GM21515 (cell line): ENCODE data around the gene YAP1.
"Not testable (repeated sequence)": the region's sequence is repeated elsewhere in the genome, so short reads cannot be mapped to it uniquely, and the experiment has no call there.

ENCODE experiments used
- ATAC-seq: cut with Tn5 transposase; IDR thresholded peaks from one replicate; pipeline ENCODE4 v1.9.1; 2021; ENCODE audit not compliant: unreplicated experiment

Gene YAP1

GRCh38 chr11:102237096-102237735 lies 127.0 kb downstream of the YAP1 start:
- ATAC-seq: no peak

GRCh38 chr11:102238391-102238821 lies 128.2 kb downstream of the YAP1 start:
- ATAC-seq: no peak

GRCh38 chr11:102239448-102239847 lies 129.2 kb downstream of the YAP1 start:
- no peak for ATAC-seq

- ATAC-seq: no peak
Observed at GRCh38 chr11:102239911-102240310, 129.7 kb downstream of the YAP1 start.

GRCh38 chr11:102240502-102240901 lies 130.3 kb downstream of the YAP1 start:
- no peak for ATAC-seq

- ATAC-seq: no peak
Observed at GRCh38 chr11:102241026-102241425, 130.8 kb downstream of the YAP1 start.

GRCh38 chr11:102243399-102243884 lies 133.2 kb downstream of the YAP1 start:
- ATAC-seq: no peak

- no peak for ATAC-seq
Observed at GRCh38 chr11:102244681-102245409, 134.6 kb downstream of the YAP1 start.

GRCh38 chr11:102251423-102251822 lies 141.2 kb downstream of the YAP1 start:
- no peak for ATAC-seq

- ATAC-seq: no peak
Observed at GRCh38 chr11:102252339-102252891, 142.2 kb downstream of the YAP1 start.

- no peak for ATAC-seq
Observed at GRCh38 chr11:102253020-102253715, 142.9 kb downstream of the YAP1 start.

GRCh38 chr11:102254047-102254446 lies 143.8 kb downstream of the YAP1 start:
- no peak for ATAC-seq

- ATAC-seq: no peak
Observed at GRCh38 chr11:102256251-102256650, 146.0 kb downstream of the YAP1 start.

- ATAC-seq: no peak
Observed at GRCh38 chr11:102260241-102260640, 150.0 kb downstream of the YAP1 start.

- ATAC-seq: no peak
Observed at GRCh38 chr11:102263379-102264003, 153.2 kb downstream of the YAP1 start.

GRCh38 chr11:102264704-102265103 lies 154.5 kb downstream of the YAP1 start:
- ATAC-seq: not testable (repeated sequence)

GRCh38 chr11:102266099-102266498 lies 155.9 kb downstream of the YAP1 start:
- no peak for ATAC-seq

GRCh38 chr11:102267609-102268008 lies 157.4 kb downstream of the YAP1 start:
- ATAC-seq: no peak

GRCh38 chr11:102268083-102268984 lies 158.1 kb downstream of the YAP1 start:
- ATAC-seq: peak; percentile 97

GRCh38 chr11:102268985-102269470 lies 158.8 kb downstream of the YAP1 start:
- no peak for ATAC-seq
